GM12801 (cell line): ENCODE data around the gene P2RX4.

Experiments
- TF ChIP-seq, protein P1 (sequence below): IDR thresholded peaks from one replicate; pipeline ENCODE4 v1.5.1; 2011; ENCODE audit warnings: control low read depth; ENCODE audit not compliant: insufficient read length; ENCODE audit errors: extremely low read depth

P2RX4 gene

DNA sequence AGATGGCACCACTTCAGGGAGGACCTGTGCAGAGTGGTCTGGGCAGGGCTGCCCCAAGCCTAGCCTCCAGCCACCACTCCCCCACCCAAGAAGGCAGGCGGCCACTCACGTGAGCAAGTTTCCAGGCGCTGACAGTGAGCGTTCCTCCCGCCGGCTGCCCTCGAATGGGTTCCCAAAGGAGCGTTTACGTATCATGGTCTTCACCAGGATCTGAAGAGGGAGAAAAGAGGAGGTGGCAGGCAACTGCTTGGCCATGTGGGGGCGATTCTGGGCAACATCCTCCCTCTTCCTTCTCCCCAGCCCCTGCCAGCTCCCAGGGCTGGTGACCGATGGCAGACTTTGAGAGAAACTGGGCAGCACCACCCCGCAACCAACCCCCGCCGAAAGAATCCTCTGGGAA lies 35.1 kb downstream of the P2RX4 start:
- TF ChIP-seq, protein P1, sequence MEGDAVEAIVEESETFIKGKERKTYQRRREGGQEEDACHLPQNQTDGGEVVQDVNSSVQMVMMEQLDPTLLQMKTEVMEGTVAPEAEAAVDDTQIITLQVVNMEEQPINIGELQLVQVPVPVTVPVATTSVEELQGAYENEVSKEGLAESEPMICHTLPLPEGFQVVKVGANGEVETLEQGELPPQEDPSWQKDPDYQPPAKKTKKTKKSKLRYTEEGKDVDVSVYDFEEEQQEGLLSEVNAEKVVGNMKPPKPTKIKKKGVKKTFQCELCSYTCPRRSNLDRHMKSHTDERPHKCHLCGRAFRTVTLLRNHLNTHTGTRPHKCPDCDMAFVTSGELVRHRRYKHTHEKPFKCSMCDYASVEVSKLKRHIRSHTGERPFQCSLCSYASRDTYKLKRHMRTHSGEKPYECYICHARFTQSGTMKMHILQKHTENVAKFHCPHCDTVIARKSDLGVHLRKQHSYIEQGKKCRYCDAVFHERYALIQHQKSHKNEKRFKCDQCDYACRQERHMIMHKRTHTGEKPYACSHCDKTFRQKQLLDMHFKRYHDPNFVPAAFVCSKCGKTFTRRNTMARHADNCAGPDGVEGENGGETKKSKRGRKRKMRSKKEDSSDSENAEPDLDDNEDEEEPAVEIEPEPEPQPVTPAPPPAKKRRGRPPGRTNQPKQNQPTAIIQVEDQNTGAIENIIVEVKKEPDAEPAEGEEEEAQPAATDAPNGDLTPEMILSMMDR: no peak

DNA sequence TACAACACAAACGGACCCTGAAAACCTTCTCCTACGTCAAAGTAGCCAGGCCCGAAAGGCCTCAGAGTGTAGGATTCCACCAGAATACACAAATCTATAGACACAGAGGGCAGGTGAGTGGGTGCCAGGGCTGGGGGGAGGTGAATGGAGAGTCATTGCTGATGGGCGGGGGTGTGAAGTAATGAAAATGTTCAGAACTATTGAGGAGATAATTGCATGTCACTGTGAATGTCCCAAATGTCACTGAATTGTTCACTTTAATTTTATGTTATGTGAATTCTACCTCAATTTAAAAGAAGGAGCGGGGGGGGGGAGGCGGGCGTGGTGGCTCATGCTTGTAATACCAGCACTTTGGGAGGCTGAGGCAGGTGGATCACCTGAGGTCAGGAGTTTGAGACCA lies 36.0 kb downstream of the P2RX4 start:
- TF ChIP-seq, protein P1: no peak

DNA sequence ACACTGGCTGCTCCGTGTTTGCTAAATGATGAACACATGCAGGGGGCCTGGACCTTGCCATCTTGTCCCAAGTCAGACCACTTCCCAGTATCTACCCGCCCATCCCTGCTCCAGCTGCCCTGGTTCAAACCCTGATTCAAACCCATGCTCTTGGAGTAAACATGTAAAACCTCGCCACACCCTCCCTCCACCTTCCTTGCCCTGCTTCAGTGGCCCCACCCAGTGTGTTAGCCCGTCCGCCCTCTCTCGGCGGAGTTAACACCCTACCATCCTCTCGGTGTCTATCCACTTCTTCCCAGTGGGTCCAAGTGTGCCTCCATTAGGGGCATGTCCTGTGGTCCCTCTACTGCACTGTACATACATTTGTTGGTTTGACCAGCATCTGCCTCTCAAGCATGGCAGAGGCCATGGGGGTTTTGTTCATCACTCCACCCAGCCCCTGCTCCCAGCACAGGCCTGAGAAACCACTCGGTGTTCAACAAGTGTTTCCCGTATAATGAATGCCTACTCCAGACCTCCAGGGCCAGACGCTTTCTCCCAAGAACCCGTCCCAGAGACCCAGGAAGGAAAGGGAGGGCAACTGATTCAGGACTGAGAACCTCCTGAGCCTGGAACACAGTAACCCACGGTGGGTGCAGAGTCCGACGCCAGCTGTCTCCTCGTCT lies 37.1 kb downstream of the P2RX4 start:
- TF ChIP-seq, protein P1: no peak

DNA sequence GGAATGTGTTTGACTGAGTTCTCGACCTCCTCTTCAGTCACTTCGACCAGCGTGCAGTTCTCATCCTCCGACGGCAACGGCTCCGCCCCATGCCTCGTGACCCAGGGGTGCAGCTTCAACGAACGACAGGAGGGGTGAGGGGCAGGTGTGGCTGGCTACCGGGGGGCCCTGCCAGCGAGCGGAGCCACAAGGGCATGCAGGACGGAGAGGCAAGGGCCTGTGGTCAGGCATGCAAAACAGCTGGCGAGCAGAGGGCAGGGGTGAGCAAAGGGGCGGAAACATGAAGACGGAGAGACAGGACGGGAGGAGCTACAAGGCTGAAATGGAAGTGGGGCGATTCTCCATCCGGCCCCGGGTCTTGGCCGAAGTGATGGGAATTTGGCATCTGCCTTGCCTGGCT lies 38.7 kb downstream of the P2RX4 start:
- TF ChIP-seq, protein P1: no peak

DNA sequence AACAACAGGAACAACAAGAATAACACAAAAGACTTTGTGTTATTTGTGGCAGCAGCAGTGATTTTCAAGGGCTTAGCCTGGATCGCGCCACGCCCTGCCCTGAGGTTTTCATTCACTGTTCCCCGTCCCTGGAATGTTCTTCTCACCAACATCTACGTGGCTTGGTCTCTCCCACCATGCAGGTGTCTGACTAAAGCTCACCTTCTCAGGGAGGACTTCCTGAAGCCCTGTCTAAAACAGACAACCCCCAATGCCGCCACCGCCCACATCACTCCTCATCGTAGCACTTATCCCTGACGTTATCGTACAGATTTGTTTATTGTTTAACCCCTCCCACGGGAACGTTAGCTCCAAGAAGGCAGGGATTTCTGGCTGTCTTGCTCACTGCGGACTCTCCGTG lies 40.4 kb downstream of the P2RX4 start:
- TF ChIP-seq, protein P1: no peak

DNA sequence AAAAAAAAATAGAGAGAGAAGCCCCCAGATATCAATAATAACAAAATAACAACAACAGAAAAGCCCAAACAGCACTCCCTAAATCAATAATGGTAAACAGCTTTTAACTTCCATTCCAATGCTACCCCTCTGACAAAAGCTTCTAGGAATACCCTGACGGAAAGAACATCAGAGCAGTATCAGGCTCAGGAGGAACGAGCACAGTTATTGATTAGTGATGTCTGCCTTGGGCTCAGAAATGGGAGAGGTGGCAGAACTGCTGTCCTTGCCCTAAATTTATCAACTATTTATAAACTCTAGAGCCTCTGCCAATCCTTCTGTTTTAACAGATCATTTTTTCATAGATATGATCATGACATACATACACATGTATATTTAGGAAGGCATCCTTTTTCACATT lies 41.9 kb downstream of the P2RX4 start:
- TF ChIP-seq, protein P1: no peak

DNA sequence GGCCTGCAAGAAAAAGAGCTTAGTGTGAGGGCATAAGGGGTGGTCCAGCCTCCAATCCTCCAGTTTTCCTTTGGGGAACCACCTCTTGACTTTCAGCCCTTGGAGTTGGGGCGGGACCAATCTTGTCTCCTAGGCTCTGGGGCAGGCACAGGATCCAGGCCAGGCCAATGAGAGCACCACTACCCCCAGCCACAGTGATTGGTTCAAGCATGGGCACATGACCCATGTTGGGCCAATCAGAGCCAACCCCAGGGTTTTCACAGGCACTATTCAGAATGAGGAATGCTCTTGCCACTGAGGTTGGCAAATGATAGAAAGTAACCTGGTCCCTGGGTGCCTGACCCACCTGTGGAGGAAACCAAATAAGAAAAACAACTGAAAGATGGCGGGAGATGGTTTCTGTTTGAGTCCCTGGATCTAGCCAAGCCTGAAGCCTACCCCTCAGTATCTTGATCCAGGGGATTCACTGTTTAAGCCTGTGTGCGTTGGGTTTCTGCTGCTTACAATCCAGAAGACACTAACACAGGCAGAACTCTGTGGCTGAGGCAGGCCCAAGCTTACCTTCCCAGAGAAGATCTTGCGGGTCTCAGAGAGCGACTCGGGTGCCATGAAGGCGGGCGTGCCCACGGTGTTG lies 42.9 kb downstream of the P2RX4 start:
- TF ChIP-seq, protein P1: no peak
